Pericardium fibroblast (primary cell): ENCODE data around the gene ZFP1. TPM values are rescaled to one million over a fixed set of nuclear protein-coding genes. Genes with fewer than 3 reads are reported as not detected.

Experiments used
- total RNA-seq: library from RNA; depleted of rRNA; stranded (reverse); fragments of >200 nt; gene quantifications from 2 replicates; pipeline ENCODE4 v1.2.3, GENCODE V29; 2015

ZFP1 gene
- total RNA-seq: 8.1 and 9.2 TPM in 2 replicates

GRCh38 chr16:75148311-75149195 lies at the start of gene ZFP1:
Gene ZFP1, plus strand, starts transcription at chr16:75148524. Its CDS starts 4,428 bp downstream, at chr16:75152952.

GRCh38 chr16:75116081-75116910 lies 32.0 kb upstream of the ZFP1 start, which contains the start of gene LDHD:
Gene LDHD, minus strand, starts transcription at chr16:75116780. Its CDS starts 60 bp downstream, at chr16:75116720.

GRCh38 chr16:75206749-75207451 lies 58.6 kb downstream of the ZFP1 start, which contains the start of gene CTRB2:
Gene CTRB2, minus strand, starts transcription at chr16:75207161. Its CDS starts 20 bp downstream, at chr16:75207141.

GRCh38 chr16:75218256-75219076 lies 70.1 kb downstream of the ZFP1 start, which contains the start of gene CTRB1:
Gene CTRB1, plus strand, starts transcription at chr16:75218988. Its CDS starts 20 bp downstream, at chr16:75219008.

Other genes starting within 250 kb of the ZFP1 start
- gene WDR59, start 163.4 kb upstream of the ZFP1 start, total RNA-seq: 12.2 and 15.2 TPM in 2 replicates
- gene ZNRF1, start 149.5 kb upstream of the ZFP1 start, total RNA-seq: 17.9 and 21.3 TPM in 2 replicates
- 1.4 and 1.5 TPM in 2 replicates for gene LDHD, start 31.7 kb upstream of the ZFP1 start, total RNA-seq
- gene CTRB2, start 58.6 kb downstream of the ZFP1 start, total RNA-seq: not detected in 2 replicates
- gene CTRB1, start 70.5 kb downstream of the ZFP1 start, total RNA-seq: not detected in 2 replicates
- 49.6 and 119 TPM in 2 replicates for gene BCAR1, start 103.1 kb downstream of the ZFP1 start, total RNA-seq